GM10847 (cell line): ENCODE data around the gene AGO3.

Source experiments
- POLR2A ChIP-seq: IDR thresholded peaks from 2 replicates; pipeline ENCODE4 v1.6.1; 2011; ENCODE audit not compliant: insufficient read length; ENCODE audit errors: extremely low read depth

AGO3 gene

GRCh38 chr1:35901235-35901634, 29.7 kb upstream of the AGO3 start:
- no peak for TF ChIP-seq POLR2A

- TF ChIP-seq POLR2A = no peak
Measured at GRCh38 chr1:35902671-35903070, 28.2 kb upstream of the AGO3 start.

GRCh38 chr1:35914717-35915116, 16.2 kb upstream of the AGO3 start:
- no peak for TF ChIP-seq POLR2A

GRCh38 chr1:35915693-35916092, 15.2 kb upstream of the AGO3 start:
- no peak for TF ChIP-seq POLR2A

DNA sequence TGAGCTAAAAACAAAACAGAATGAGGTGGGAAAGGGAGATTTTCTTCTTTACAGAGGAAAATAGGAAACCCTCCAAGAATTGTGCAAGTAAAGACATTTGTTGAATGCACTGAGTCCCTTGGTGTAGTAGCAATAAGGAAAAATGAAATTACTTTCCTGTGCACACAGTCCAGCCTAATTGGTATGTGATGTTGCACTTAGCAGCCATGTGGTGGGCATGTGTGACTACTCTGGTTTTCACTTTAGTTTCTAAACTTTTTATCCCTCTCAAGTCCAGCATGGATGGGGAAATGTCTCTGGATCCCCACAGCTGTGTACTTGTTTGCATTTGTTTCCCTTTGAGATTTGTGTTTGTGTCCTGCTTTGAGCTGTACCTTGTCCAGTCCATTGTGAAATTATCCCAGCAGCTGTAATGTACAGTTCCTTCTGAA, 7.1 kb upstream of the AGO3 start:
- no peak for TF ChIP-seq POLR2A

DNA sequence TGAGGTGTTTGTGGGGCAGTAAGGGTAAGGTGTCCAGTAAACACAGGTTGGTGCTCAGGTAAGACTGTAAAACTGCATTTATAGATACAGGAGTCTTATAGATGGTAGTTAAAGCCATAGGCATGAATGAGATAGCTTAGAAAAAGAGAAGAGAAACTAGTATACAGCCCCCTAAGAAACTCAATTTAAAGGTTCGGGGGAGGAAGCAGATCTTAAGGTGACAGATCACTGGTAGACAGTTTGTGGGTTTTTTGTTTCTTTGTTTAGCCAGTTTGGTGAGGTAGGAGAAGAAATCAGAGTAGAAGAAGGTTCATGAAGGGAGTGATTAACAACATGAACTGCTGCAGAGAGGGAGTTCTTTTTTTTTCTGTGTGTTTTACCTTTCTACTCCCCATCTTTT, 6.1 kb upstream of the AGO3 start:
- no peak for TF ChIP-seq POLR2A

GRCh38 chr1:35925741-35926140, 5.2 kb upstream of the AGO3 start:
- TF ChIP-seq POLR2A = no peak

- TF ChIP-seq POLR2A = no peak
Measured at GRCh38 chr1:35927472-35927871, 3.4 kb upstream of the AGO3 start.

DNA sequence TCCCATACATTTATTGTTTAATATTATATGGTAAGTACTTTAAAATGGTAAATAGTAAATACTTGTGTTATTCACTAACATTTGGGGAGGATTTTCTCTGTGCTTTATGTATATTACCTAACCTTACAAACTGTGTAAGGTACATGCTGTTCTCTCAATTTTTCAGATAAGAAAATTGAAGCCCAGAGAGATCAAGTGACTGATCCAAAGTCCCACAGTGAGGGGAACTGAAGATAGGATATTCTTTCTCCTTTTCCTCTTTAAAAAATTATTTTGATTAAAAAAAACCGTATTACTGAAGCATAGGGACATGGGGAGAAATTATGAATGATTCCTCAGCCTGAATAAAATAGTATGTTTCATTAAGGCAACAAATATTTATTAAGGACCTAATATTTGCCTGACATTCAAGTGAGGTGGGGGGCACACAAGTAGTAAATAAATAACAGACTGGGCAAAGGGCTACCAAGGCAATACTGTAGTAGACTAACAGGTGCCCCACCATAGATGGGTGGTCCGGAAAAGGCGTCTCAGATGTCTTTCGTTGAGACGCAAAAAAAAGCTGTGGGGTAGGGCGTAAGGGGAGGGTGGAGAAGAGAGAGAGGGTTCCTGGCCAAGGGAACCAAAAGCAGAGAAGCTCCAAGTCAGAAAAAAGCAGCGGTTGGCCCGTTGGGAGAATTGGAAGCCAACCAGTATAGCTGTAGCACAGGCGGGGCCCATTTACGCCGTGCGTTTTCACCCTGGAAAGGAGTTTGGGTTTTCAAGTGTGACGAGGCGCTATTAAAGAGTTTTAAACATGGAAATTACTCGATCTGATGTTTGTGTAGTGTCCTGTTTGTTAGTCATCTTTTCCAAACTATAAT, 944 bp upstream of the AGO3 start:
- TF ChIP-seq POLR2A = no peak

DNA sequence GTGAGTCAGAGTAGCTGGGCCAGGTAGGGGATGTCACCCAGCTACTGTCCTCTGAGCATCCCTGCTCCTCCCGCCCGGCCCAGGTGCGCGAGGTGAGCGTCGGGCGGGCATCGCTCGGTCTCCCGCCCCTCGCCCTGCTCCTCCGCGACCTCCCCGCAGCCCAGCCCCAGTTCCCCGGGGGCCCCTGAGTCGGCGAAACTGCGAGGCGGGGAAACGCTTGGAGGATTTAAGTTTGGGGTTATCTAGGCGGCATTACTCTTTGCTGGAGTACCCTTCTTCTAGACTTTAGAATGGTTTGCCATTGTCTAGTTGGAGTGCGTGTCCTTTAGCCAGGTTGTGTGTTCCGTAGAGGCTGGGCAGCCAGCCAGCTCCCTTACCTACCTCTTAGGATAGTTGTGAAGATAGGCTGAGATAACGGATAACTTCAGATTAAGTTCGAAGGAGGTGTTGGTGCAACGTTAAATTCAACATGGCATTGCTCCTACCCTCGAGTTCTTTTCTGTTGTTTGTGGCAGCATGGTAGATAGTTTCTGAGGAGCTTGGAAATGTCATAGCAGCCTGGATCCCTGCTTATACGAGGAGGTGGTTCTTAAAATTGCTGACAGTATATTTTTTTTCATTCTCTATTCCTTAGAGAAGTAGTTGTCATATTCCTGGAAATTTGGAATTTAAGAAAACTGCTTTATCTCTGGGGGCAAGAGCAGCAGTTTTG, 697 bp downstream of the AGO3 start:
- no peak for TF ChIP-seq POLR2A

DNA sequence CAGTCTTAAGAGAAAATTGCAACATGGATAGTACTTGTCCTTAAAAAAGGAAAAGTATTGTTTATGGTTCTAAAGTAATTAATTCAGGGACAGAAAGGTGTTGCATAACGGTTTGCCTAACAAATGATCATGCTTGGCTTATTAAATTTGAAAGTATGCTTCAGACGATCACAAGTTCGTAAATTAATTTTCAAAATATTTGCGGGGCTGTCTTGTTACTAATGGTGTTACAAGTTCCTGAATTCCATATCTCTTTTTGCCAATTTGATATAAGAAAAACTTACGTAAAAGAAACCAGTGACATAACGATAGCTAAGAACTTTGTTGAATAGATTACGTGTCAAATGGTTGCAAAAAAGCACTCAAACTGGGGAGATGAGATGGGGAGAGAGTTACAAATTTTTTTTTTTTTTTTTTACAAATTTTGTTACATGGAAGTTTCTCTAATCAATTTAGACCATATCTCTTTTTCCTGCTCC, 1.3 kb downstream of the AGO3 start:
- TF ChIP-seq POLR2A = no peak

DNA sequence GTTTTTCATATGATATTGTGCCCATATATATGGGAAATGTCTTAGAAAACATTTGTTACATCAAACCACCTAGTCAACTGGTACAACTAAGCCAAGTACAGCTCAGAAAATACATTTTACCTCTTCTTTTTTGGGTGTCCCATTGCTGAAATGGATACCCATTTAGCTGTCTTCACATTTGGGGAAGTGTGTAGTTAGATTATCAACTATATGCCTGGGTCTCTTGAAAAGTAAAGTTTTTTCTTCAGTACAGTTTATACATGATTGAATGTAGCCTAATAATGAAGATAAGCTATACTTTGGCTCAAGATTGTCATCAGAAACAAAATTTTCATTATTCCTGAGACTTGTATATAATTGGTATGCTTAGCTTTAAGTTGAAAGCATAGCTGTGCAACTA, 2.0 kb downstream of the AGO3 start:
- TF ChIP-seq POLR2A = no peak

GRCh38 chr1:35935442-35936388, 4.8 kb downstream of the AGO3 start:
- no peak for TF ChIP-seq POLR2A

DNA sequence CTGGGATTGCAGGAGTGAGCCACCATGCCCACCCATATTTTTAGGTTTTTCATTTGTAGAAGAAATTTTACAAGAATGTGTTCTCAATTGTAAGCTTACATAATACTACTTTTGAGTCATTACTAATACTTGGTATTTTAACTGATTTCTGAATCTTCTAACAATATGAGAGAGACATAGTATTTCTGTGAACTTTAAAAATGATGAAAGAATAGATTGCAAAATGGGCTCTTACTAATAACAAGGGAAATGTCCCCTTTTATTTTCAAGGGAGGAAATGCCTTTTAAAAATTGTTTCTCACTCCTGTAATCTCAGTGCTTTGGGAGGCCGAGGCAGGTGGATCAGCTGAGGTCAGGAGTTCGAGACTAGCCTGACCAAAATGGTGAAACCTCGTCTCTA, 5.9 kb downstream of the AGO3 start:
- TF ChIP-seq POLR2A = no peak

- TF ChIP-seq POLR2A = no peak
Measured at GRCh38 chr1:35939484-35939883, 8.6 kb downstream of the AGO3 start.
